Hematopoietic multipotent progenitor cell treated with erythropoietin and hydrocortisone succinate and interleukin-3 and kit ligand, for 15 days (in vitro differentiated cells): Measurements from ENCODE around the gene NUFIP2.
"Not testable (repeated sequence)": the region's sequence is repeated elsewhere in the genome, so short reads cannot be mapped to it uniquely, and the experiment has no call there.

Experiments
- DNase-seq: peaks from one replicate; pipeline ENCODE4 v3.0.0-alpha.2; 2015; ENCODE audit warnings: low spot score

The NUFIP2 gene

GRCh38 chr17:29278692-29279091 is 15.3 kb downstream of the NUFIP2 start:
- no peak for DNase-seq

DNA sequence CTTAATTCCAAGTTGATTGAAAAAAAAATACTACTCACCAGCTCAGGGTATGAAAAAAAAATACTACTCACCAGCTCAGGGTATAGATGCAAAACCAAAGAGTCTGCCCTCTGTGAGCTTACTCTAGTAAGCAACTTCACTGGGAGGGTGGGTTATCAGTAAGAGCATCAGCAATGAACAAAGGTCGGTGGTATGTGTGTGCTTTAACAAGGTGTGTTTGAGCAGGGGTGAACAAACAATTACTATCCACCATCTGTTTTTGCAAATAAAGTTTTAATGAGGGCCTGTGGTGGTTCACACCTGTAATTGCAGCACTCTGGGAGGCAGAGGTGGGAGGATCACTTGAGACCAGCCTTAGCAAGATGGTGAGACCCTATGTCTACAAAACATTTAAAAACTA is 20.0 kb downstream of the NUFIP2 start:
- no peak for DNase-seq

DNA sequence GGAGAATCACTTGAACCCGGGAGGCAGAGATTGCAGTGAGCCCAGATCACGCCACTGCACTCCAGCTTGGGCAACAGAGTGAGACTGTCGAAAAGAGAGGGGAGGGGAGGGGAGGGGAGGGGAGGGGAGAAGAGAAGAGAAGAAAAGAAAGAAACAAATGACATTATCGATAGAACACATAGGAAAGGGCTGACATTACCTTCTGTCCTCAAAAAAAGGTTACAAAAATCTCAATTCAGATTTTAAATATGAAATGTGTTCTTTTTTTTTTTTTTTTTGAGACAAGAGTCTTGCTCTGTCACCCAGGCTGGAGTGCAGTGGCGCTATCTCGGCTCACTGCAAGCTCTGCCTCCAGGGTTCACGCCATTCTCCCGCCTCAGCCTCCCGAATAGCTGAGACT is 22.0 kb downstream of the NUFIP2 start:
- not testable (repeated sequence) for DNase-seq

DNA sequence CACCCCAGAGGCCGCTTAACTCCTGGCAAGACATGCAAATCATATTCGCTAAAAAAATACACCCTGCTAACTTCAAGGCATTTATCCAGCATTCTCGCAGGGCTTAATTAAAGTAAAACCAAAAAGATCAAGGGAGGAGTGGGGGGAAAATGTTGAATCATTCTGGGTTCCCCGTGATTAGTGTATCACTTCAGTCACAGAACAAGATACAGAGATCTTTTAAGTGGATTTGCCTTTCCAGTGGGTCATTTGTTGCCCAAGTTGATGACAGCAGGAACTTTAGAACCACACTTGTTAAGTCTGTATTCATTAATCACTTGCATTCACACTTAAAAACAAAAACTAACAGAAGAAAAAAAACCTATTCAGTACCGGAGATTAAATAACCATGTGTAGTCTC is 30.0 kb downstream of the NUFIP2 start:
- no peak for DNase-seq

GRCh38 chr17:29257756-29258155 is 36.2 kb downstream of the NUFIP2 start:
- no peak for DNase-seq

- DNase-seq: no peak
Measured at GRCh38 chr17:29256735-29257466, 37.0 kb downstream of the NUFIP2 start.

DNA sequence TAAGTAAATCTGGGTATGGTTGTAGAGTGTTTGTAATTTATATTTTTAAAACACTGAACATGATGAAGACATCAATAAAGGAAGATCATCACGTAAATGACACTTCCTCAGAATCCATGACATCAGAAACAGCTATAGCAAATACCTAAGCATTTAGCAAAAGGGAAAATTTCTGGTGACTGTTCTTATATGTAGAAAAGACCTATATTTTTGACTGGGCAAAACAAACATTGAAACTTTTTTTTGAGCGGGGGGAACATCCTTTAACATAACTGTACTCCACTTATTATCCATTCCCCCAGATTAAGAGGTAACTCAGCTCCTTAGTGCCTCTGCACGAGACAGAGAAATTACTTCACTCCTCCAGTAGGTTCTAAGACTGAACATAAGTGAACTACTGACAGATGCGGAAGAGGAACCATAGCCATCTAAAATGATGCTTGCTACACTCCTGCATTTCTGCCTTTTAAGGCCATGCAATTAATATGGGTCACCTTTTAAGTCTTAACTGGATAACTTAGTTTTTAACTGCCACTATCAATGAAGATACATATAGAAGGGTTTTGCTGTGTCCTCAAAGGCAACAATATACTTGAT is 37.9 kb downstream of the NUFIP2 start:
- no peak for DNase-seq

DNA sequence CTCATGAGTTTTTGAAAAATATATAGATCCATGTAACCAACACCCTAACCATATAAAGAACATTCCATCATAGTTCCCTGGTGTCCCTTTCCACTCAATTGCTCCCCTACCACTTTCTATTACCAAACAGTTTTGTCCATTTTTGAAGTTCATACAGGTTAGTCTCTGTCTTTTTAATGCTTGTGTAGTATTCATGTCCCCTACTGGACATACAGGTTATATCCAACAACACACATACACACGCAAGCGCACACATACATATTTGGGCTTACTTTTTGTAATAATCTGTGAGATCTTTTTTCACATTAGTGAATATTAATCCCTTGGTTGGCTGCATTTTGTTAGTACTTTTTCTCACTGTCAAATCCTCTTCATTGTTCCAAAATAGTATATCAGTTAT is 40.9 kb downstream of the NUFIP2 start:
- DNase-seq: no peak

- DNase-seq: peak; percentile 18
Measured at GRCh38 chr17:29252101-29252791, 41.7 kb downstream of the NUFIP2 start.

- no peak for DNase-seq
Measured at GRCh38 chr17:29251184-29251583, 42.8 kb downstream of the NUFIP2 start.

DNA sequence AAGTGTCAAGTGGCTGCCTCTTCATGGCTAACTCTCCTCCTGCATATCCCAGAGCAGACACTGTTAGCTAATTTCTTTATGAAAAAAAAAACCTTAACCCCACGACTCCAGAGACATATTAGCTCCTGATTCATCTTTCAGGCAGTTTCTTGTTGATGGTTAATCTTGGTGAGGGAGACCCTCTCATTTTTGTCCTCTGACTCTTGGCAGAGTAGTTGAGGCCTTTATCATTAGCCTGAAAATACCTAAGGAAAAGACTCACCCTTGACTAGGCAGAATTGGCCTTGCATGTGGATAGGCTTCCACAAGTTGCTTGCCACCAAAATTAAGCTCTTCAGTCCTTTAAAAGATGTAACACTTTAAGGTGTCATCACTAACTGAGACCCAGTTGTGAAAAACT is 43.3 kb downstream of the NUFIP2 start:
- DNase-seq: no peak

GRCh38 chr17:29248845-29249244 is 45.1 kb downstream of the NUFIP2 start:
- DNase-seq: no peak

GRCh38 chr17:29247219-29247618 is 46.7 kb downstream of the NUFIP2 start:
- DNase-seq: no peak

GRCh38 chr17:29246628-29247027 is 47.3 kb downstream of the NUFIP2 start, which contains the start of gene CRYBA1:
Gene CRYBA1 (plus strand): TSS chr17:29246859. CDS start chr17:29246864, 5 bp downstream.
- no peak for DNase-seq

GRCh38 chr17:29245401-29245800 is 48.5 kb downstream of the NUFIP2 start:
- DNase-seq: no peak

GRCh38 chr17:29243792-29244191 is 50.2 kb downstream of the NUFIP2 start:
- DNase-seq: no peak

GRCh38 chr17:29242790-29243189 is 51.2 kb downstream of the NUFIP2 start:
- DNase-seq: no peak

- no peak for DNase-seq
Measured at GRCh38 chr17:29242051-29242450, 51.9 kb downstream of the NUFIP2 start.

DNA sequence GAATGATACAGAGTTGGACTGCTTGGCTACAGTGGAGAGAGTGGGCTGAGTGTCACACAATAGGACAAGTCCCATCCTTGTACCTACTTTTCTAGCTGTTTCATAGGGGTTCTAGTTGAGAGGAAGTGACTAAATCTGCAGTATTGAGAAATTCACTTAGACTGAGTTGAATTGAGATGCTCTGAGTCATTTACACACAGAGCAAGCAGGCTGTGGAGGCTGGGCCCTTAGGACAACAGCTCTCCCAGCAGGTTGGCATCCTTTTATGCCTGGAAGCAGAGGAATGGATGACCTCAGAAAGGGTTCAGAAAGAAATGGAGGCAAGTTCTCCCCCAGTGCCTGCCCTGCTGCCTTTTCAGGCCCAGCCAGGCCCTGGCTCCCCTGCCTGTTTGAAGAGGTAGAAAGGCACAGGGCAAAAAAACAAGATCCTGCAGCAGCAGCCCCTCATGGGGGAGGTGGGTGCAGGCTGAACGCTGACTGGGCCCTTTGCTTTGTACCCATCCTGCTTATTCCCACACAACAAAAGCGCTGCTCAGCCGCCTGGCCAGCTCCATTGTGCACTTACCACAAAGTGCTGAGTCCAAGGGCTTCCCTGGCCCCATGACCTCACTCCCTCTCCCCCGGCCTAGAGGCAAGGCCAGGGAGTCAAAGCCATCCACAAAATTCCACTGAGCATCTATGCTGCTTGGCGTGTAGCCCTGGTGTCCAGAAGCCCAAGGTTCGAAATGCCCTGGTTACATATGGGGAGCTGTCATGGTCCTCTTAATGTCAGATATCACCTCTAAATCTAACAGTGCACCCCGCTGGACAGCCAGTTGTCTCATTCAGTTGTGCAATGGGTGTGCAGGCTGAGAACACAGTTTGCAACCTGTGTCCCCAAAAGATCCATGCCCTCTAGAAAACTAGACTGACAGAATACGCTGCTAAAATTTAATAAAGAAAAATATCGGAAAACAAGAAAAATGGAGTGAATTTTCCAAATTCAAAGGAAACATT is 52.7 kb downstream of the NUFIP2 start:
- DNase-seq: no peak

DNA sequence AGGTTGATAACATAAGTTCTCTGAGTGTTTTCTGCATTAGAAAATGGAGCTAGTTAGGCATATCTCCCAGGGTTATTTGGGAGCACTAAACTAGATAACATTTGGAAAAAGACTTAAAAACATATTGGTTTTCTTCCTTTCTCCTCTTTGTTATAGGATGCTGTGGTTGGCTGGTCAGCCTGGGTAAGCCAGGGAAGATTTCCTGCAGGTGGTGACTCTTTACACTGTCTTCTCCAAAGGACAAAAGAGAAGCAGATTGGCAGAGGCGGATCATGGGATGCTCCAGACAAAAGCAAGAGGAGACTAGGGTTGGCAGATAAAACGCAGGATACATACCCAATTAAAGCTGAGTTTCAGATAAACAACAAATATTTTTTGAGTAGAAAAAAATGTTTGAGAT is 53.5 kb downstream of the NUFIP2 start:
- no peak for DNase-seq

DNA sequence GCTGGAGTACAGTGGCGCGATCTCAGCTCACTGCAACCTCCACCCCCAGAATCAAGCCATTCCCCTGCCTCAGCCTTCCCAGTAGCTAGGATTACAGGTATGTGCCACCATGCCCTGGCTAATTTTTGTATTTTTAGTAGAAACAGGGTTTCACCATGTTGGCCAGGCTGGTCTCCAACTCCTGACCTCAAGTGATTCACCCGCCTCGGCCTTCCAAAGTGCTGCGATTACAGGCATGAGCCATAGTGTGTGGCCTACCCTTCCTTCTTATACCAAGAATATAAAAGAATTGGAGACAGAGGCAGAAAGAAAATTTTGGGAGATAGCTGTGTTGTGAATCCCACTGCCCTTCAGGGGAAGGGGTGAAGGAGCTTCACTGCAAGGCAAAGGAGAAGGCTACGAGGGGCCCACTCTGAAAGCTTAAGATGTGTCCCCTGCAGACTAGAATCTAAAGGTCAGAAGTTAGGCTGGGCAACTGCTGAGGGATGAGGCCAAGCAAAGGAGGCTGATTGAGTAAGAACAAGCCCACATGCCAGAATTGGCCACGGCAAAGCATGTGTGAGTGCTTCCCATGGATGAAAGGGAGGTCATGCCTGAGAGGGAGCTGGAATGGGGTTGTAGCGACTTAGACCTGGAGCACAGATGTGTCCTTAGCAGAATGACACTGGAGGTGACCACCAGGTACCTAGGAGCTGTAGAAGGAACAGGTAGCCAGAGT is 55.7 kb downstream of the NUFIP2 start:
- no peak for DNase-seq
